IPS-20b (cell line): ENCODE results near the gene PLEKHG4.

ENCODE experiments used
- H3K27ac ChIP-seq: one replicate; pipeline ENCODE4 v1.5.1; 2013; ENCODE audit warnings: low read length
- H3K27me3 ChIP-seq: 2 replicates; pipeline ENCODE4 v1.6.1; 2013; ENCODE audit warnings: mild to moderate bottlenecking, low read length, inconsistent platforms; ENCODE audit not compliant: insufficient read depth
- H3K36me3 ChIP-seq: 2 replicates; pipeline ENCODE4 v1.6.1; 2013; ENCODE audit warnings: low read depth, mild to moderate bottlenecking, inconsistent platforms, low read length, moderate library complexity; ENCODE audit not compliant: insufficient read depth
- H3K4me1 ChIP-seq: 2 replicates; pipeline ENCODE4 v1.6.1; 2013; ENCODE audit warnings: mild to moderate bottlenecking, control low read depth, inconsistent platforms, low read length, moderate library complexity; ENCODE audit not compliant: insufficient read depth
- H3K4me3 ChIP-seq: 2 replicates; pipeline ENCODE4 v1.5.1; 2013; ENCODE audit warnings: mild to moderate bottlenecking, low read length, inconsistent platforms
- H3K9ac ChIP-seq: 2 replicates; pipeline ENCODE4 v1.6.1; 2013; ENCODE audit warnings: low read depth, mild to moderate bottlenecking, inconsistent platforms, low read length, moderate library complexity
- H3K9me3 ChIP-seq: 2 replicates; pipeline ENCODE4 v1.6.1; 2013; ENCODE audit warnings: mild to moderate bottlenecking, low read depth, low read length, inconsistent platforms; ENCODE audit not compliant: insufficient read depth

Gene PLEKHG4

DNA sequence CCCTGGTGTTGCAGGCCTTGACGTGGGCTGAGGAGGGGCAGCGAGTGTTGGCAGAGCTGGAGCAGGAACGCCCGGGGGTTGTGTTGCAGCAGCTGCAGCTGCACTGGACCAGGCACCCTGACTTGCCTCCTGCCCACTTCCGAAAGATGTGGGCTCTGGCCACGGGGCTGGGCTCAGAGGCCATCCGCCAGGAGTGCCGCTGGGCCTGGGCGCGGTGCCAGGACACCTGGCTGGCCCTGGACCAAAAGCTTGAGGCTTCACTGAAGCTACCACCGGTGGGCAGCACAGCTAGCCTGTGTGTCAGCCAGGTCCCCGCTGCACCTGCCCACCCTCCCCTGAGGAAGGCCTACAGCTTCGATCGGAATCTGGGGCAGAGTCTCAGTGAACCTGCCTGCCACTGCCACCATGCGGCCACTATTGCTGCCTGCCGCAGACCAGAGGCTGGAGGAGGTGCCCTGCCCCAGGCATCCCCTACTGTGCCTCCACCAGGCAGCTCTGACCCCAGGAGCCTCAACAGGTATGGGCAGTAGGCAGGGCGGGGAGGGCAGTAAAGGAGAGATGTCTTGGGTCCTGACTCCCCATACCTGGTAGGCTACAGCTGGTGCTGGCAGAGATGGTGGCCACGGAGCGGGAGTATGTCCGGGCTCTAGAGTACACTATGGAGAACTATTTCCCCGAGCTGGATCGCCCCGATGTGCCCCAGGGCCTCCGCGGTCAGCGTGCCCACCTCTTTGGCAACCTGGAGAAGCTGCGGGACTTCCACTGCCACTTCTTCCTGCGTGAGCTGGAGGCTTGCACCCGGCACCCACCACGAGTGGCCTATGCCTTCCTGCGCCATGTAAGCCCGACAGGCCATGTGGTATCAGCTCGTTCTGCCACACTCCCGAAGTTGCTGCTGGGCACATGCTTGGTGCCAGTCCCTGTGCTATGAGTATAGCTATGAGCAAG lies 5.6 kb downstream of the PLEKHG4 start:
- peaks cover 10% of the 10 kb centered on the region for H3K27me3 ChIP-seq
- no peaks in the 10 kb centered on the region for H3K9me3 ChIP-seq
- H3K27ac ChIP-seq: no peak overlapping the region
- no peaks in the 10 kb centered on the region for H3K4me1 ChIP-seq
- no peaks in the 10 kb centered on the region for H3K36me3 ChIP-seq
- H3K4me3 ChIP-seq: no peak overlapping the region
- no peak overlapping the region for H3K9ac ChIP-seq

DNA sequence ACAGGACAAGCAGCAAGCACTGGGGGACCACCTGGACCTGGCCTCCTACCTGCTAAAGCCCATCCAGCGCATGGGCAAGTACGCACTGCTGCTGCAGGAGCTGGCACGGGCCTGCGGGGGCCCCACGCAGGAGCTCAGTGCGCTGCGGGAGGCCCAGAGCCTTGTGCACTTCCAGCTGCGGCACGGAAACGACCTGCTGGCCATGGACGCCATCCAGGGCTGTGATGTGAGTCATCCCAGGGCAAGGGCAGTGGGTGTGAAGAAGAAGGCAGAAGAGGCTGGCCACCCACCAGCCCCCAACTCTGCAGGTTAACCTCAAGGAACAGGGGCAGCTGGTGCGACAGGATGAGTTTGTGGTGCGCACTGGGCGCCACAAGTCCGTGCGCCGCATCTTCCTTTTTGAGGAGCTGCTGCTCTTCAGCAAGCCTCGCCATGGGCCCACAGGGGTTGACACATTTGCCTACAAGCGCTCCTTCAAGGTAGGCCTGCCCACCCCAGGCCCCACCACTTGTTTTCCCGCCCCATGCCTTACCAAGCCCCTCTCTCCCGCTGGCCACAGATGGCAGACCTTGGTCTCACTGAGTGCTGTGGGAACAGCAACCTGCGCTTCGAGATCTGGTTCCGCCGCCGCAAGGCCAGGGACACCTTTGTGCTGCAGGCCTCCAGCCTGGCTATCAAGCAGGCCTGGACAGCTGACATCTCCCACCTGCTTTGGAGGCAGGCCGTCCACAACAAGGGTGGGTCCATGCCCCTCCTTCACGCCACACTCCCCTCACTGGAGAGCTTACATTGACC lies 7.3 kb downstream of the PLEKHG4 start:
- Histone ChIP-seq H3K27ac (no peak overlapping the region), H3K9me3 (no peaks in the 10 kb centered on the region), H3K4me3 (no peak overlapping the region), H3K4me1 (no peaks in the 10 kb centered on the region), H3K9ac (no peak overlapping the region), H3K36me3 (no peaks in the 10 kb centered on the region), H3K27me3 (no peaks in the 10 kb centered on the region)

DNA sequence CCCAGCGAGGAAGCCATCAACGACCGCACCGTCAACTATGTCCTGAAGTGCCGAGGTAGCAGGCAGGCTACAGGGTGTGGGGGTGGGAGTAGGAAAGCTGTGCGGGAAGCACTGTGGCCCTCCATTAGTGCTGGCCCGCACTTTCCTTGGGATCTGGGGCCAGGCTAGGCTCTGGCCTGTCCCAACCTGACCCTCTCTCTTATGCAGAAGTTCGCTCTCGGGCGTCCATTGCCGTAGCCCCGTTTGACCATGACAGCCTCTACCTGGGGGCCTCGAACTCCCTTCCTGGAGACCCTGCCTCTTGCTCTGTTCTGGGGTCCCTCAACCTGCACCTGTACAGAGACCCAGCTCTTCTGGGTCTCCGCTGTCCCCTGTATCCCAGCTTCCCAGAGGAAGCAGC lies 8.6 kb downstream of the PLEKHG4 start:
- Histone ChIP-seq H3K4me1 (no peaks in the 10 kb centered on the region), H3K27me3 (peaks cover 6% of the 10 kb centered on the region; the same call in 1 of the 2 replicates), H3K9ac (no peak overlapping the region), H3K4me3 (no peak overlapping the region), H3K9me3 (no peaks in the 10 kb centered on the region), H3K27ac (no peak overlapping the region), H3K36me3 (no peaks in the 10 kb centered on the region)

DNA sequence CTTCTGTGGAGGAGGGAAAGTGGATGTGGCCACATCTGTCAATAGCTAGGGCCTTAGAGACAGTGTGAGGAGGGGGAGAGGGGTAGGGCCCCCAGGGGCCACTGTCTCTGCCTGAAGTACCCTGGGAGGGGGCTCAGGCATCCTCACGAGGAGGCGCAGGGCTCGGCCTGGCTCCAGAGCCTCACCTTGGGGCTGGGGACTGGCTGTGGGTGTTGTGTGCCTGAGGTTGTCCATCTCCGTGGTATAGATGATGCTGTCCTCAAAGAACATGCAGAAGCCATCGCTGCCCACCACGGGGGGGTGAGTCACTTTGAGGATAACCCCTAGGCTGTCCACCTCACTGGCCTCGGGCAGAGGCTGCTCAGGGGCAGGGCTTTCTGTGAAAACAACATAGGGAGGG lies 12.1 kb downstream of the PLEKHG4 start:
- Histone ChIP-seq H3K27ac (no peak overlapping the region), H3K4me1 (no peaks in the 10 kb centered on the region), H3K4me3 (no peak overlapping the region), H3K9ac (no peak overlapping the region), H3K27me3 (peaks cover 23% of the 10 kb centered on the region; the same call in 1 of the 2 replicates), H3K36me3 (no peaks in the 10 kb centered on the region), H3K9me3 (no peaks in the 10 kb centered on the region)

- Histone ChIP-seq H3K4me1 (no peaks in the 10 kb centered on the region), H3K27me3 (peaks cover 33% of the 10 kb centered on the region; the same call in 1 of the 2 replicates), H3K4me3 (no peak overlapping the region), H3K9me3 (no peaks in the 10 kb centered on the region), H3K9ac (no peak overlapping the region), H3K27ac (no peak overlapping the region), H3K36me3 (no peaks in the 10 kb centered on the region)
Measured at GRCh38 chr16:67294171-67294757, 14.9 kb downstream of the PLEKHG4 start.

DNA sequence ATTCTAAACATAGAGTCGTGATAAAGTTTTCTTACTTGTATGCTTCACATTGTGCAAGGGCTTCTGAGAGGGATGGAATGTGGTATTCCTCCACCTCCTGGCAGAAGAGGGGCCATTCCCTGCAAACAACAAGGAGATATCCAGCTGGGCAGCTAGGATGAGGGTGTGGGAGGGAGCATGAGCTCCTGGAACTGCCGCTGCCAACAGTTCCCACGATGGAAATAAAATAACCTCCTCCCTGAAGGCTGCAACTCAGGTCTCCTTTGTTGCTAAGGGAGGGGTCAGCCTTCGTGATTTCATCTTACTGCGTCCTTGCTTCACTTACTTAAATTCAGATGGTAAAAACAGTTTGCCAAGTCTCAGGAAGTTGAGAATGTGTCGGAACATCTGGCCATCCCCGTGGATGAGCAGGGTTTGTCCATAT lies 15.6 kb downstream of the PLEKHG4 start:
- Histone ChIP-seq H3K27ac (no peak overlapping the region), H3K9me3 (no peaks in the 10 kb centered on the region), H3K9ac (no peak overlapping the region)

GRCh38 chr16:67296420-67296819 lies 17.1 kb downstream of the PLEKHG4 start:
- H3K9ac ChIP-seq: no peak overlapping the region

More for the DNA sequence above, 15.6 kb downstream of the PLEKHG4 start:
- no peaks in the 10 kb centered on the region for H3K36me3 ChIP-seq
- H3K4me1 ChIP-seq: no peaks in the 10 kb centered on the region
- H3K27me3 ChIP-seq: peaks cover 33% of the 10 kb centered on the region; the same call in 1 of the 2 replicates
- H3K4me3 ChIP-seq: no peak overlapping the region

DNA sequence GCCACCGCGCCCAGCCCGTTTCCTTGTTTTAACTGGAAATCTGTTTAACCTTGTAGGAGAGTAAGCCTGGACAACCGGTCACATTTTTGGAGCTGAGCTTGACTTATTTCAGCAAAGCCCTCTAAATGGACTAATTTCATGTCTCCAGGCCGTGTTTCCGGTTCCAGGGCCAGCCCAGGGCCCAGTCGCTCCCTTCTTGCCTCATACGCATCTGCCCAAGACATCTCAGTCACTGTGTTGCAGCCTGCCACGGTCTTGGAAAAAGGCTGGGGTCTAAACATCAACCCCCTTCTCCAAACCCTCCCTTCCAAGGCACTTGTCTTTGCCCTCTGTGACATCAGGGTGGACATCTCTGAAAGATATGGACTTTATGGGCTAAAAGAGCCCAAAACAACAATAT lies 18.9 kb downstream of the PLEKHG4 start:
- no peak overlapping the region for H3K9ac ChIP-seq
- H3K9me3 ChIP-seq: no peaks in the 10 kb centered on the region
- no peak overlapping the region for H3K27ac ChIP-seq
- H3K4me1 ChIP-seq: no peaks in the 10 kb centered on the region
- H3K4me3 ChIP-seq: no peak overlapping the region
- peaks cover 24% of the 10 kb centered on the region; the same call in 1 of the 2 replicates for H3K27me3 ChIP-seq
- no peaks in the 10 kb centered on the region for H3K36me3 ChIP-seq

More at GRCh38 chr16:67296420-67296819, 17.1 kb downstream of the PLEKHG4 start:
- no peaks in the 10 kb centered on the region for H3K9me3 ChIP-seq
- no peaks in the 10 kb centered on the region for H3K36me3 ChIP-seq
- no peak overlapping the region for H3K4me3 ChIP-seq
- no peaks in the 10 kb centered on the region for H3K4me1 ChIP-seq
- peaks cover 33% of the 10 kb centered on the region; the same call in 1 of the 2 replicates for H3K27me3 ChIP-seq
- H3K27ac ChIP-seq: no peak overlapping the region

DNA sequence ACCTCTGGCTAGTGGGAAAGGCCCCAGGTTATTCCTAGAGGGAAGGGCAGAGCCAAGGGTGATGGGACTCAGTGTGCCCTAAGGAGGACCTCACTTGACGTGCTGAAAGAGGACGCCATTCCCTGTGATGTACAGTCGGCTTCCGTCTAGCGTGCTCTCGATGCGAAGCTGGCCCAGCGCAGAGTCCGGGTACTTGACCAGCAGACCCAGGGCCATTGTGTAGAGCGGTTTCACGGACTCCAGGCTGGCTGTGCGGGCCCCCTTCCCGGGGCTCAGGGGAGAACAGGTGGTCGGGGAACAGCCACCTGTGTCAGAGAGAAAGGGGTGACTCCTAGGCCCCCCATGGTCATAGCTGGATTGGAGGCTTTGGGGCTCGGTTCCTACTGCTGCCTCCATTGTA lies 19.9 kb downstream of the PLEKHG4 start:
- Histone ChIP-seq H3K4me3 (no peak overlapping the region), H3K27ac (no peak overlapping the region), H3K4me1 (no peaks in the 10 kb centered on the region), H3K36me3 (no peaks in the 10 kb centered on the region), H3K9me3 (no peaks in the 10 kb centered on the region), H3K27me3 (peaks cover 22% of the 10 kb centered on the region; the same call in 1 of the 2 replicates), H3K9ac (no peak overlapping the region)

GRCh38 chr16:67301080-67301782 lies 21.9 kb downstream of the PLEKHG4 start:
- Histone ChIP-seq H3K4me1 (no peaks in the 10 kb centered on the region), H3K27ac (no peak overlapping the region), H3K36me3 (no peaks in the 10 kb centered on the region), H3K27me3 (peaks cover 12% of the 10 kb centered on the region; the same call in 1 of the 2 replicates), H3K4me3 (no peak overlapping the region), H3K9ac (no peak overlapping the region), H3K9me3 (no peaks in the 10 kb centered on the region)

DNA sequence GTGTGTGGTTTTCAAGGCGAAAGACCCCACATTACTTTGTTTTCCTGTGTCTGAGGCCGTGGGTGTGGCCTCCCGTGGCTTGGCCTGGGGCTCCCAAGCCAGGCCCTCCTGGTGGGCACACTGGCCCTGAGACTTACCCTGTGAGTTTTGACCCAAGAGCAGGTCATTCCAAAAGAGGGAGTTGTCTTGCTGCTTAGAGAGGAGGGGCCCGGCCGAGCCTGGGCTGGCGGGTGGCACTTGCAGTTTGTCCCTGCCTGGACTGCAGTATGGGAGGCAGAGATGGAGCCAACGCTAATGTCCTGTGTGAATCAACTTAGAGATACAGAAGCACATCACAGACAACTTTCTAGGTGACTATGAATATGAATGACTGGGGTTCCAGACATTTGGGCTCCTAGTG lies 22.7 kb downstream of the PLEKHG4 start:
- Histone ChIP-seq H3K27me3 (0 out of 2 replicates have a peak, but pooled peaks cover 4% of the 10 kb centered on the region), H3K9me3 (no peaks in the 10 kb centered on the region), H3K36me3 (no peaks in the 10 kb centered on the region), H3K9ac (no peak overlapping the region), H3K27ac (no peak overlapping the region), H3K4me3 (no peak overlapping the region), H3K4me1 (no peaks in the 10 kb centered on the region)
